Activated CD4-positive, alpha-beta T cell treated with anti-CD3 and anti-CD28 coated beads, Interleukin-2, amount 10 ng/mL, durations not matched to agents 7 days and 5 days (primary cell): ENCODE results near the gene NIT2. TPM values are rescaled to one million over a fixed set of nuclear protein-coding genes. Genes with fewer than 3 reads are reported as not detected.

Source experiments
- CTCF ChIA-PET: fragments of 350-600 bp; sonication (Branson Sonifier 250); formaldehyde crosslinking; loops from one replicate; lab custom pipeline; 2021; ENCODE audit warnings: antibody characterized with exemption; lab: Charles Lee
- POLR2A ChIA-PET: fragments of 350-600 bp; sonication (Branson Sonifier 250); formaldehyde crosslinking; loops from one replicate; lab custom pipeline; 2021; ENCODE audit warnings: antibody characterized with exemption; lab: Charles Lee
- DNase-seq: peaks from one replicate; pipeline ENCODE4 v3.0.0-alpha.2; 2020
- H3K27ac Mint-ChIP-seq: one replicate; pipeline ENCODE4 v1.8.0; 2021; ENCODE audit warnings: mild to moderate bottlenecking, moderate library complexity, mixed read lengths
- H3K27me3 Mint-ChIP-seq: one replicate; pipeline ENCODE4 v1.8.0; 2021; ENCODE audit warnings: mixed read lengths
- H3K36me3 Mint-ChIP-seq: one replicate; pipeline ENCODE4 v1.8.0; 2021; ENCODE audit warnings: low read depth, mixed read lengths
- H3K4me1 Mint-ChIP-seq: one replicate; pipeline ENCODE4 v1.8.0; 2021; ENCODE audit warnings: mixed read lengths
- H3K4me3 Mint-ChIP-seq: one replicate; pipeline ENCODE4 v1.8.0; 2021; ENCODE audit warnings: mild to moderate bottlenecking, moderate library complexity, mixed read lengths
- H3K9me3 Mint-ChIP-seq: one replicate; pipeline ENCODE4 v1.8.0; 2021; ENCODE audit warnings: mixed read lengths
- total RNA-seq, 2 experiments: library from RNA; stranded (reverse); gene quantifications; one replicate each; pipeline ENCODE4 v1.2.3, GENCODE V29; 2021

NIT2 gene
- total RNA-seq, 2 experiments from 2014 or later, result 41.7 to 45.7 TPM

- Mint-ChIP-seq H3K27me3 (no peaks in the 10 kb centered on the region), H3K36me3 (peaks cover 27% of the 10 kb centered on the region), H3K9me3 (no peaks in the 10 kb centered on the region), H3K4me3 (no peak overlapping the region), H3K27ac (no peak overlapping the region), H3K4me1 (no peaks in the 10 kb centered on the region)
- ChIA-PET CTCF (interaction anchor here (0.8 to 1.2 kb wide), 4 partner anchors 9 to 19 kb away, joined by 3 read pairs; no protein-coding TSS in a partner anchor), POLR2A (no interaction called here)
- no peak for DNase-seq
Measured at GRCh38 chr3:100374521-100374920, 40.0 kb downstream of the NIT2 start.

GRCh38 chr3:100376301-100376700 lies 41.7 kb downstream of the NIT2 start:
- POLR2A ChIA-PET, result no interaction called here
- no peak overlapping the region for H3K27ac Mint-ChIP-seq
- no peaks in the 10 kb centered on the region for H3K9me3 Mint-ChIP-seq
- CTCF ChIA-PET, result interaction anchor here (0.7 to 1.5 kb wide), 3 partner anchors 11 to 356 kb away, joined by 3 to 7 read pairs (median 5); no protein-coding TSS in a partner anchor
- H3K27me3 Mint-ChIP-seq, result no peaks in the 10 kb centered on the region
- peaks cover 36% of the 10 kb centered on the region for H3K36me3 Mint-ChIP-seq
- DNase-seq, result no peak
- no peaks in the 10 kb centered on the region for H3K4me1 Mint-ChIP-seq
- H3K4me3 Mint-ChIP-seq, result no peak overlapping the region

DNA sequence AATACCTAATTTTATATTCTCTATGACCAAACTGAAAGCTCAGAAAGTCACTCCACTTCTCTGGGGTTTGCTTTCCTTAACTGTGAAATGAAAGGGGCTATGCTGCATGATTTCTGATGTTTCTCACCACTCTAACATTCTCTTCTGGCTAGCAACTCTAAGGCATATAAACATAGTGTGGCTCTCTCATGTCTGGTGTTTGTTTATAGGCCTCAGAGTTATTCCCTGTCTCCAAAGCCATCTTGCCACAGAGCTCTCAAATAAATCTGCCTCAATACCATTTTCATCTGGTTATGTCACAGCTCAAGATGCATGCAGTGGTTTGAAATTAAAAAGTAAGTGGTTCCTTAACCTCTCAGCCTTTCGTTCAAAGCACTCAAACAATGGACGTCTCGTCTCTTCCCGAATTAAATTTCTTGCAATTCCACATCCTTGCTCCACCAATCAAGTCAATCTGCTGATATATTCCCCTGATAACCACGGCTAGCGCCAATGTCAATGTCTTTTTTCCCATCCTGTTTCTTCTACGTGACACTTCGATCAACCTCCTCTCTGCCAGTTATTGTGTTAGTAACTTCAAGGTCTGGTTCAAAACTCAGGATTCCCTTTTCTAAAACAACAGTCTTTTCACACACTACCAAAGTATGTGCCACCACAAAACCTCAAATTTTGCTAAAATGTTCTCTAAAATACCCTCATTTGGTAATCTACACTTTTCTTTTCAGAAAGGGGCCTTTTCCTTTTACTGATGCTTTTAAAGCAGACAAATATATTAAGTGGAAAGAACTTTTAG lies 50.4 kb downstream of the NIT2 start:
- ChIA-PET POLR2A (no interaction called here), CTCF (no interaction called here)
- Mint-ChIP-seq H3K27ac (no peak overlapping the region), H3K27me3 (no peaks in the 10 kb centered on the region), H3K36me3 (peaks cover 48% of the 10 kb centered on the region), H3K4me1 (peaks cover 6% of the 10 kb centered on the region), H3K4me3 (no peak overlapping the region), H3K9me3 (peaks cover 12% of the 10 kb centered on the region)
- no peak for DNase-seq

DNA sequence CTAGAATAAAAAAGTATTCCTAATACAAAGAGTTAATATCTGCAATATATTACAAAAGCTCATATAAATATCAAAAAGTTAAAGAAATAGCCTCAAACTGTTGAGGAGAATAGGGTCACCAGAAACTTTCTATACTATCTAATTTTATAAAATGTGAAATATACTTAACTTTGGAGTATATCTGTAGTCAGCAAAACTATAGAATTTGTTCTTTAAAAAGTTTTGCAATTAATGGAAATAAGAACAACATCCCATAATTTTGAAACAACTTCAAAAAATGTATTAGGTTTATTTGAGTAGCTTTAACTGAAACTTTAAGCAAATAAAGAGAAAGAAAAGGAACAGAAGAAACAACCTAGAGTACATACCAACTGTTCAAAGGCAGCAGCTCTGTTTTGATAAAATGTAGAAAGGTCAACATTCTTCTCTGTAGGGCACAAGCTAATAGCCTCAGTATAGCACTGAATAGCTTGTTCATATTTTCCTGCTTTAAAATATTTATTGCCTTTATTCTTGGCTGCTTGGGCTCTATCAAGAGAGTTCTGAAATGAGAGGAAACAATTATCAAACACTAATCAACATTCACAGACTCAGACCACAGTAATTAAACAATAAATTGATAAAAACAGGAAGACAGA lies 52.0 kb downstream of the NIT2 start:
- Mint-ChIP-seq H3K4me1 (peaks cover 6% of the 10 kb centered on the region), H3K4me3 (no peak overlapping the region), H3K27me3 (no peaks in the 10 kb centered on the region), H3K27ac (no peak overlapping the region), H3K9me3 (peaks cover 12% of the 10 kb centered on the region), H3K36me3 (peaks cover 41% of the 10 kb centered on the region)
- POLR2A ChIA-PET, result interaction anchor here (0.8 kb wide), 1 partner anchor 14 kb away, joined by 3 read pairs; no protein-coding TSS in a partner anchor
- CTCF ChIA-PET, result interaction anchor here (0.9 to 1.9 kb wide), 3 partner anchors 11 to 43 kb away, joined by 3 to 6 read pairs (median 5); no protein-coding TSS in a partner anchor
- no peak for DNase-seq

GRCh38 chr3:100389025-100389424 lies 54.5 kb downstream of the NIT2 start:
- DNase-seq, result no peak
- Mint-ChIP-seq H3K4me3 (no peak overlapping the region), H3K9me3 (peaks cover 12% of the 10 kb centered on the region), H3K27ac (no peak overlapping the region), H3K27me3 (no peaks in the 10 kb centered on the region), H3K36me3 (peaks cover 47% of the 10 kb centered on the region), H3K4me1 (peaks cover 11% of the 10 kb centered on the region)
- CTCF ChIA-PET, result interaction anchor here (0.6 kb wide), 1 partner anchor 416 kb away, joined by 3 read pairs; no protein-coding TSS in a partner anchor
- POLR2A ChIA-PET, result no interaction called here

DNA sequence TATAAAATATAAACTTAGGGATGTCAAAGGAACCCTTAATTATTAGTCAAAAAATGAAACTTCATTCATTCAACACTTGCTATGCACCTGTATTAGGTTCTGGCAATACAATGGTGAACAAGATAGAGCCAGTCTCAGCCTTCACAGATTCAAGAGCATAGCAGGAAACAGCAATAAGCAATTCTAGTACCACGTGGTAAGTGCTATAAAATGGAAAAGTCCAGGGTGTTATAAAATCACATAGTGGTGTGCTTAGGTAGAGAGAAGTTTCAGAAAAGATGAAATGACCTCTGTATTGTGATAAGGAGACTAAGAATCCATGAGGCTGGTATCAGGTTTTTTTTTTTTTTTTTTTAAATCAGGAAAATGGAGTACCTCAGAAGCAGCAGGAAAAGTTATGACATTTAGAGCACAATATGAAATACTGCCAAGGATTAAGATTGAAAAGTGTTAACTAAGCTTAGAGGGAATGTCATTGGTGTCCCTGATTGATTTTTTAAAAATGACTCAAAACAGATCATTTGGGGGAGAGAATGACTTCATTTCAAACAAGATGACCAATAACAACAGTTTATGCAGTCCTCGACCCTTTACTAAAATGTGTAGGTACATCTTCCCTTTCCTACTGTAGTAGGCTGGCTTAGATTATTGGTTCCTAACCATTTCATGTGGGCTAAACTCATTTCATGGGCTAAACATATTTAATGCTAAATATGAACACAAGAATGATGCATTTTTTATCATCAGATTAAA lies 61.3 kb downstream of the NIT2 start:
- peaks cover 42% of the 10 kb centered on the region for H3K4me1 Mint-ChIP-seq
- no peaks in the 10 kb centered on the region for H3K9me3 Mint-ChIP-seq
- H3K27me3 Mint-ChIP-seq, result no peaks in the 10 kb centered on the region
- CTCF ChIA-PET, result interaction anchor here (1.2 kb wide), 1 partner anchor 27 kb away, joined by 3 read pairs; no protein-coding TSS in a partner anchor
- no peak for DNase-seq
- H3K27ac Mint-ChIP-seq, result no peak overlapping the region
- H3K4me3 Mint-ChIP-seq, result no peak overlapping the region
- H3K36me3 Mint-ChIP-seq, result peaks cover 17% of the 10 kb centered on the region
- POLR2A ChIA-PET, result interaction anchor here (0.6 kb wide), 1 partner anchor 800 kb away, joined by 3 read pairs; no protein-coding TSS in a partner anchor

GRCh38 chr3:100396967-100397366 lies 62.4 kb downstream of the NIT2 start:
- H3K27me3 Mint-ChIP-seq, result no peaks in the 10 kb centered on the region
- H3K27ac Mint-ChIP-seq, result no peak overlapping the region
- peaks cover 44% of the 10 kb centered on the region for H3K4me1 Mint-ChIP-seq
- peaks cover 17% of the 10 kb centered on the region for H3K36me3 Mint-ChIP-seq
- ChIA-PET POLR2A (no interaction called here), CTCF (no interaction called here)
- no peaks in the 10 kb centered on the region for H3K9me3 Mint-ChIP-seq
- no peak for DNase-seq
- no peak overlapping the region for H3K4me3 Mint-ChIP-seq

DNA sequence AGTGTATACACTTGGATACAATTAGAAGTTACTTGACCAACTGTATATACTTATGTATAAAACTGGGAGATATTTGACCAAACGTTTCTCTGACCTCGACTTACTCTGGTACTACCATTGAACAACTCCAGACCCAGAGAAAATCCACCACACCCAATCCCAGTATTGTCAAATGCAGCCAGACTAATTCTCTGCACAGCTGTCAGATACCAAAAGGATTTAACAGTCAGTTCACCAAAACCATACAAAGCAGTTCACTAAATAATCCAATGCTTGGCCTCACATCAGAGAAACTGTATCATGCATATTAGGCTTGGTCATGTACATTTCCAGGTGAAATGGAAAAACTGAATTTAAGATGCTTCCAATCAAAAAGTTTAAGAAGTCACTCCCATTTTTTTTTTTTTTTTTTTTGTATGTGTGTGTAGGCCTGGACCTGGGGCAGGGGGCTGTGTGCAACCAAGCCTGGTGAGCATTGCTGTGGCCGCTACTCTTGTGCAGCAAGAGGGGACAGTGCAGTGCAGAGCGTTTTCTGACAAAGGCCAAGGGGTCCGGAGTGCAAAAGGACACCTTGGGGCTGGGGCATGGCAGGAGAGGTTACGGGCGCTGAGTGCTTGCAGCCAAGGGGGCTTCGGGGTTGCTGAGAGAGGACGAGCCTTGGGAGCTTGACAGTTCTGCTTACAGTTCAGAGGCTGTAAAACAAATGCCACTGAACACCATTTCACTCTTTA lies 64.9 kb downstream of the NIT2 start:
- Mint-ChIP-seq H3K4me1 (peaks cover 53% of the 10 kb centered on the region), H3K27me3 (no peaks in the 10 kb centered on the region)

GRCh38 chr3:100400419-100400779 lies 65.8 kb downstream of the NIT2 start:
- DNase-seq, result peak; percentile 50
- CTCF ChIA-PET, result interaction anchor here (1.1 kb wide), 1 partner anchor 8 kb away, joined by 3 read pairs; no protein-coding TSS in a partner anchor
- peaks cover 2% of the 10 kb centered on the region for H3K9me3 Mint-ChIP-seq
- H3K36me3 Mint-ChIP-seq, result peaks cover 10% of the 10 kb centered on the region
- H3K27me3 Mint-ChIP-seq, result no peaks in the 10 kb centered on the region
- H3K4me1 Mint-ChIP-seq, result peaks cover 54% of the 10 kb centered on the region
- peak overlapping the region; percentile 94 for H3K27ac Mint-ChIP-seq
- H3K4me3 Mint-ChIP-seq, result peak overlapping the region; percentile 99
- POLR2A ChIA-PET, result interaction anchor here (0.6 kb wide), 1 partner anchor 15 kb away, joined by 3 read pairs; no protein-coding TSS in a partner anchor

More for the DNA sequence above, 64.9 kb downstream of the NIT2 start:
- ChIA-PET POLR2A (no interaction called here), CTCF (interaction anchor here (1.1 kb wide), 1 partner anchor 8 kb away, joined by 3 read pairs; no protein-coding TSS in a partner anchor)
- peak overlapping the region; percentile 99 for H3K4me3 Mint-ChIP-seq
- peak overlapping the region; percentile 94 for H3K27ac Mint-ChIP-seq
- peaks cover 10% of the 10 kb centered on the region for H3K36me3 Mint-ChIP-seq
- no peak for DNase-seq
- peaks cover 2% of the 10 kb centered on the region for H3K9me3 Mint-ChIP-seq

- Mint-ChIP-seq H3K27ac (peak within 1 kb of the TSS; percentile 94), H3K27me3 (no peaks in the 10 kb centered on the region), H3K36me3 (peaks cover 10% of the 10 kb centered on the region), H3K4me1 (peaks cover 49% of the 10 kb centered on the region), H3K4me3 (peak within 1 kb of the TSS; percentile 99), H3K9me3 (peaks cover 2% of the 10 kb centered on the region)
- ChIA-PET CTCF (interaction anchor here (0.9 to 1.4 kb wide), 6 partner anchors 9 to 583 kb away, joined by 3 to 5 read pairs (median 3); partner anchors contain the start of gene CMSS1), POLR2A (interaction anchor here (0.6 kb wide), 1 partner anchor 14 kb away, joined by 3 read pairs; no protein-coding TSS in a partner anchor)
- peak; percentile 97 for DNase-seq
Measured at GRCh38 chr3:100400780-100401673, 66.5 kb downstream of the NIT2 start, which contains the start of the genes LNP1 and TOMM70. TSS of gene LNP1 (plus strand) at chr3:100401539. CDS start at chr3:100429730, 28,191 bp downstream. TSS of gene TOMM70 (minus strand) at chr3:100401089. CDS start at chr3:100400949, 140 bp downstream.

- H3K4me1 Mint-ChIP-seq, result peaks cover 44% of the 10 kb centered on the region
- POLR2A ChIA-PET, result no interaction called here
- peak overlapping the region; percentile 99 for H3K4me3 Mint-ChIP-seq
- H3K27me3 Mint-ChIP-seq, result no peaks in the 10 kb centered on the region
- H3K9me3 Mint-ChIP-seq, result peaks cover 2% of the 10 kb centered on the region
- H3K27ac Mint-ChIP-seq, result peak overlapping the region; percentile 94
- CTCF ChIA-PET, result interaction anchor here (0.9 to 1.4 kb wide), 5 partner anchors 25 to 584 kb away, joined by 3 to 5 read pairs (median 3); partner anchors contain the start of gene CMSS1
- DNase-seq, result peak; percentile 53
- peaks cover 9% of the 10 kb centered on the region for H3K36me3 Mint-ChIP-seq
Measured at GRCh38 chr3:100401674-100402041, 67.1 kb downstream of the NIT2 start.
